IPS-20b (cell line): ENCODE data around the gene ZNF234.
"Not testable (repeated sequence)": the region's sequence is repeated elsewhere in the genome, so short reads cannot be mapped to it uniquely, and the experiment has no call there.

Source experiments
- H3K27ac ChIP-seq: one replicate; pipeline ENCODE4 v1.5.1; 2013; ENCODE audit warnings: low read length
- H3K27me3 ChIP-seq: 2 replicates; pipeline ENCODE4 v1.6.1; 2013; ENCODE audit warnings: mild to moderate bottlenecking, low read length, inconsistent platforms; ENCODE audit not compliant: insufficient read depth
- H3K36me3 ChIP-seq: 2 replicates; pipeline ENCODE4 v1.6.1; 2013; ENCODE audit warnings: low read depth, mild to moderate bottlenecking, inconsistent platforms, low read length, moderate library complexity; ENCODE audit not compliant: insufficient read depth
- H3K4me1 ChIP-seq: 2 replicates; pipeline ENCODE4 v1.6.1; 2013; ENCODE audit warnings: mild to moderate bottlenecking, control low read depth, inconsistent platforms, low read length, moderate library complexity; ENCODE audit not compliant: insufficient read depth
- H3K4me3 ChIP-seq: 2 replicates; pipeline ENCODE4 v1.5.1; 2013; ENCODE audit warnings: mild to moderate bottlenecking, low read length, inconsistent platforms
- H3K9ac ChIP-seq: 2 replicates; pipeline ENCODE4 v1.6.1; 2013; ENCODE audit warnings: low read depth, mild to moderate bottlenecking, inconsistent platforms, low read length, moderate library complexity
- H3K9me3 ChIP-seq: 2 replicates; pipeline ENCODE4 v1.6.1; 2013; ENCODE audit warnings: mild to moderate bottlenecking, low read depth, low read length, inconsistent platforms; ENCODE audit not compliant: insufficient read depth

The ZNF234 gene

DNA sequence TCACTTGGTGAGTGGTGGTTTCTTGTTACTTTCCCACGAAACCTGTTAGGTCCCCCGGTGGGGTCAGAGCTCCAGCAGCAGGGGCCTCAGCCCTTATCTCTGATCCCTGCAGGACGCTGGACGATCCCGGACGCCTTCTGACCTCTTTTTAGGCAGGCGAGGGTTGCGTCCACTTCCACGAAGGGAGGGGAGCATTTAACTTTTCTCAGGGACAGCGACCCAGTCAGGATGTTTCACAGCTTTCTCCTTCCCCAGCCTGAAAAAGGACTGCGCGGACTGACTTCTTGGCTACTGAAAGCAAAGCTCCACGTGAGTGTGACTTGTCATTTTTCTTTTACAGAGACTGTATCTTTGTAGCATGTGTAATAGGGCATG, 692 bp downstream of the ZNF234 start:
- peak overlapping the region; percentile 75 for H3K4me3 ChIP-seq

DNA sequence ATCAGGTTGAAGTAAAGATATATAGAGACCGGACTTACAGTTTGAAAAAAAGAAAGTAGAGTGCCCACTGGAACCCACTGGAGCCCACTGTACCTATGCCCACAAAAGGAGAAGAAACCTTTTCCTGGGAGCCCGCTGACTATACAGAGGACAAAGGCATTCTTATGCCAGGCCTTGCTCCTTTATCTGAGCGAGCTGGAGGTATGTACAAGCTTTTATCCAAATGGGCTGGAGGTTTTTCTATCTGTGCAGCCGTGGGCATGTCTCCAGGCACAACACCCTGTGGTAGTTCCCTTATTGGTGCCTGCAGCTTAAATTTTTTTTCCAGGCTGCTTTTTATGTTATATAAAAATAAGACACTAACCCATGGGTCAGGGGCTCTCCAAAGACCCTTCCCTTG, 8.4 kb downstream of the ZNF234 start:
- no peak overlapping the region for H3K9ac ChIP-seq
- no peaks in the 10 kb centered on the region for H3K4me1 ChIP-seq
- no peak overlapping the region for H3K27ac ChIP-seq
- no peak overlapping the region for H3K4me3 ChIP-seq
- peaks cover 13% of the 10 kb centered on the region; the same call in 1 of the 2 replicates for H3K9me3 ChIP-seq
- peaks cover 52% of the 10 kb centered on the region for H3K36me3 ChIP-seq
- no peaks in the 10 kb centered on the region for H3K27me3 ChIP-seq

More for the DNA sequence above, 692 bp downstream of the ZNF234 start:
- Histone ChIP-seq H3K9ac (peak overlapping the region; percentile 50; the same call in 1 of the 2 replicates), H3K27ac (no peak overlapping the region), H3K4me1 (0 out of 2 replicates have a peak, but pooled peaks cover 4% of the 10 kb centered on the region), H3K27me3 (no peaks in the 10 kb centered on the region), H3K9me3 (no peaks in the 10 kb centered on the region), H3K36me3 (peaks cover 7% of the 10 kb centered on the region; the same call in 1 of the 2 replicates)

DNA sequence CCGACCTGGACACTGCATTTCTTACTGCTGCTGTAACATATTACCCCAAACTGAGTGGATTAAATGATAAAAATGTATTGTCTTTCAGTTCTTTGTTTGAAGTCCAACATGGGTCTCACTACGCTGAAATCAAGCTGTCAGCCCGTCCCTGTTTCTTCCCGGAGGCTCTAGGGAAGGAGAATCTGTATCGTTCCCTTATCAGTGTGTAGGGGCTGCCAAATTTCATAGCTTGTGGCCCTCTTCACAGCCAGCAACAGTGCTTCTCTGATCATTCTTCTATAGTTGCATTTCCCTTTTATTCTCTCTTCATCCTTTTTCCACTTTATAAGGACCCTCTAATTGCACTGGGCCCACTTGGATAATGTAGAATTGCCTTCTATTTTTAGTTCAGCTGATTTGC, 10.1 kb downstream of the ZNF234 start:
- H3K36me3 ChIP-seq = peaks cover 62% of the 10 kb centered on the region
- no peaks in the 10 kb centered on the region for H3K4me1 ChIP-seq
- H3K9ac ChIP-seq = no peak overlapping the region
- no peak overlapping the region for H3K4me3 ChIP-seq
- H3K27ac ChIP-seq = no peak overlapping the region
- H3K27me3 ChIP-seq = no peaks in the 10 kb centered on the region
- H3K9me3 ChIP-seq = peaks cover 29% of the 10 kb centered on the region

DNA sequence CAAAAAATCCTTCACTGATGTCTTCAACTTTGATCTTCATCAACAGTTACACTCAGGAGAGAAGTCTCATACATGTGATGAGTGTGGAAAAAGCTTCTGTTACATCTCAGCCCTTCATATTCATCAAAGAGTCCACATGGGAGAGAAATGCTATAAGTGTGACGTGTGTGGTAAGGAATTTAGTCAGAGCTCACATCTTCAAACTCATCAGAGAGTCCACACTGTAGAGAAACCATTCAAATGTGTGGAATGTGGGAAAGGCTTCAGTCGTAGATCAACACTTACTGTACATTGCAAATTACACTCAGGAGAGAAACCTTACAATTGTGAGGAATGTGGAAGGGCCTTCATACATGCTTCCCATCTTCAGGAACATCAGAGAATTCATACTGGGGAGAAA, 15.1 kb downstream of the ZNF234 start:
- Histone ChIP-seq H3K9ac (no peak overlapping the region), H3K4me3 (no peak overlapping the region), H3K36me3 (peaks cover 47% of the 10 kb centered on the region), H3K4me1 (no peaks in the 10 kb centered on the region), H3K27me3 (no peaks in the 10 kb centered on the region), H3K27ac (no peak overlapping the region), H3K9me3 (peaks cover 66% of the 10 kb centered on the region)

DNA sequence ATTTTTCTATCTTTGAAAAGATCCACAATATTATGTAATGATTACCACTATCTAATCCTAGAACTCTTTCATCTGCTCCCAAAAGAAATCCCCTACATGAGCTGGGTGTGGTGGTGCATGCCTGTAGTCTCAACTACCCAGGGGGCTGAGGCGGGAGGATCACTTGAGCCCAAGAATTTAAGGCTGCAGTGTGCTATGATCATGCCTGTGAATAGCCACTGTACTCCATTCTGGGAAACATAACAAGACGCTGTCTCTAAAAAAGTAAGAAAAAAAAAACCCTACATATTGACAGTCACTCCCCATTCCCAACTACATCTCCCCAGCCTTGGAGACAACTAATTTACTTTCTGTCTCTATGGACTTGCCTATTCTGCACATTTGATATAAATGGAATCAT, 22.4 kb downstream of the ZNF234 start:
- 0 out of 2 replicates have a peak overlapping the region, but pooled peaks have one; percentile 93 for H3K4me3 ChIP-seq
- H3K27me3 ChIP-seq = no peaks in the 10 kb centered on the region
- peaks cover 23% of the 10 kb centered on the region; the same call in 1 of the 2 replicates for H3K9me3 ChIP-seq
- H3K36me3 ChIP-seq = peaks cover 21% of the 10 kb centered on the region
- no peak overlapping the region for H3K9ac ChIP-seq
- peaks cover 4% of the 10 kb centered on the region; the same call in 1 of the 2 replicates for H3K4me1 ChIP-seq
- no peak overlapping the region for H3K27ac ChIP-seq

DNA sequence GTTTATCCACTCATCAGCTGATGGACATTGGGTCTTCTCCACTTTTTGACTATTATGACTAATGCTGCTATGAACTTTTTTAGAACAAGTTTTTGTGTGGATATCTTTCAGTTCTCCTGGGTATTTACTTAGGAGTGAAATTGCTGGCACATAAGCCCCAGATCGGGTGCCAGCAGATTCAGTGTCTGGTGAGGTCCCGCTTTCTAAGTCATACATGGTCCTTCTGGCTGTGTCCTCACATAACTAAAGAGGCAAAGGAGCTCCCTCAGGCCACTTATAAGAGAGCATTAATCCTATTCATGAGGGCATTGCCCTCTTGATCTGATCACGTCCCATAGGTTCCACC, 22.9 kb downstream of the ZNF234 start:
- no peaks in the 10 kb centered on the region for H3K27me3 ChIP-seq
- peaks cover 18% of the 10 kb centered on the region; the same call in 1 of the 2 replicates for H3K9me3 ChIP-seq
- H3K4me3 ChIP-seq = peak overlapping the region; percentile 93
- H3K4me1 ChIP-seq = peaks cover 4% of the 10 kb centered on the region; the same call in 1 of the 2 replicates
- peaks cover 25% of the 10 kb centered on the region for H3K36me3 ChIP-seq
- H3K27ac ChIP-seq = no peak overlapping the region
- peak overlapping the region; percentile 92; the same call in 1 of the 2 replicates for H3K9ac ChIP-seq

DNA sequence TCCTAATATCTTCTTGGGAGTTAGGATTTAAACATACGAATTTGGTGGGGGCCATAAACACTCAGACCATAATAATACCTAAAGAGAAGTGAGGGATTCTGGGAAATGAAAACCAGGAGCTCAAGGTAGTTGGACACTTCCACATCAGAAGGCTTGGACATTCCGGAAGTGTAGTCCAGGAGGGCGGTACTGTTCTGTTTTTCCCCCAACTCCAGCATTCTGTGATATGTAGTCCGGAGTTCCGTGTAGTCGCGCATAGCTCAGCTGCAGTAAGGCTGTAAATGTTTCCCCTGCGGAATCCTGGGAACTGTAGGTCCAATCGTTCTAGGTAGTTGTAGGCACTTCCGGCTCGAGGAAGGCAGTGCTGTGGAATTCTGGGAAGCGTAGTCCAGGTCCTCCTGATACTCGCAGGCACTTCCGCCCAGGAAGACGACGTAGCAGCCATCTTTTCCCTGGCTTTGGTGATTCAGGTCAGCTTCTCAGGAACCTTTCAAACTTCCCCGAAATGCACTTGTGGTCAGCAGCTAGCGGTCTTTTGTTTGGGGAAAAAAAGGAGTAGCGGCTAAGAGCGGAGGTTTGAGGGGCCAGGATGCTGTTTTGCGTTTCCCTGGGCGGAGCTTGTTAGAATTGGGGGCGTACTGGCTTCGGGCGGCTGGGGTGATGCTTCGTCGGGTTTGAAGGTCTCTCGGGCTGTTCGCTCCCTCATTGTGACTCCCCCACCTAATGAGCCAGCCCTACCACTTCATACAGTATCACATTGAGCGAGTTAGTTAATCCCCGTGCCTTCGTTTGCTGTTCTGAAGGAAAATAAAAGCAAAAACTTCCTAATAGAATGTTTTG, 23.5 kb downstream of the ZNF234 start, which contains the start of gene ZNF226:
ZNF226 (plus strand) TSS at position 428 of the 840 bp plus-strand sequence. CDS start 4,981 bp downstream, outside the sequence.
- Histone ChIP-seq H3K9me3 (peaks cover 13% of the 10 kb centered on the region; the same call in 1 of the 2 replicates), H3K36me3 (peaks cover 31% of the 10 kb centered on the region), H3K4me3 (peak within 1 kb of the TSS; percentile 93), H3K27ac (peak within 1 kb of the TSS; percentile 57), H3K27me3 (no peaks in the 10 kb centered on the region), H3K9ac (peak within 1 kb of the TSS; percentile 92), H3K4me1 (peaks cover 4% of the 10 kb centered on the region; the same call in 1 of the 2 replicates)

DNA sequence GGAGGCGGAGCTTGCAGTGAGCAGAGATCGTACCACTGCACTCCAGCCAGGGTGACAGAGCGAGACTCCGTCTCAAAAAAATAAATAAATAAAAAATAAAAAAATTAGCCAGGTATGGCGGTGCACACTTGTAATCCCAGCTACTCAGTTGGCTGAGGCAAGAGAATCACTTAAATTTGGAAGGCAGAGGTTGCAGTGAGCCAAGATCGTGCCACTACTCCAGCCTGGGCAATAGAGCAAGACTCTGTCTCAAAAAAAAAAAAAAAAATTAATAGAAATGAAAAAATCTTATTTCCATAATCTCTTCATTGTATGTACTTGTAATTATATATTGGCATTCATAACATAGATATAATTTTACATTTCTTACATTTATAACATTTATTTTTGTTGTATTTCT, 29.3 kb downstream of the ZNF234 start:
- peaks cover 83% of the 10 kb centered on the region for H3K36me3 ChIP-seq
- H3K9ac ChIP-seq, H3K4me1 ChIP-seq, H3K27me3 ChIP-seq, H3K27ac ChIP-seq, H3K4me3 ChIP-seq: not testable (repeated sequence)
- H3K9me3 ChIP-seq = peaks cover 35% of the 10 kb centered on the region

DNA sequence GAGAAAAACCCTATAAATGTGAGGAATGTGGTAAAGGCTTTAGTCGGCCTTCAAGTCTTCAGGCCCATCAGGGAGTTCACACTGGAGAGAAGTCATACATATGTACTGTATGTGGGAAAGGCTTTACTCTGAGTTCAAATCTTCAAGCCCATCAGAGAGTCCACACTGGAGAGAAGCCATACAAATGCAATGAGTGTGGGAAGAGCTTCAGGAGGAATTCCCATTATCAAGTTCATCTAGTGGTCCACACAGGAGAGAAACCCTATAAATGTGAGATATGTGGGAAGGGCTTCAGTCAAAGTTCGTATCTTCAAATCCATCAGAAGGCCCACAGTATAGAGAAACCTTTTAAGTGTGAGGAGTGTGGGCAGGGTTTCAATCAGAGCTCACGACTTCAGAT, 35.2 kb downstream of the ZNF234 start:
- no peaks in the 10 kb centered on the region for H3K4me1 ChIP-seq
- H3K4me3 ChIP-seq = peak overlapping the region; percentile 44; the same call in 1 of the 2 replicates
- H3K27me3 ChIP-seq = no peaks in the 10 kb centered on the region
- no peak overlapping the region for H3K27ac ChIP-seq
- H3K9ac ChIP-seq = no peak overlapping the region
- H3K36me3 ChIP-seq = peaks cover 66% of the 10 kb centered on the region
- H3K9me3 ChIP-seq = peaks cover 86% of the 10 kb centered on the region

DNA sequence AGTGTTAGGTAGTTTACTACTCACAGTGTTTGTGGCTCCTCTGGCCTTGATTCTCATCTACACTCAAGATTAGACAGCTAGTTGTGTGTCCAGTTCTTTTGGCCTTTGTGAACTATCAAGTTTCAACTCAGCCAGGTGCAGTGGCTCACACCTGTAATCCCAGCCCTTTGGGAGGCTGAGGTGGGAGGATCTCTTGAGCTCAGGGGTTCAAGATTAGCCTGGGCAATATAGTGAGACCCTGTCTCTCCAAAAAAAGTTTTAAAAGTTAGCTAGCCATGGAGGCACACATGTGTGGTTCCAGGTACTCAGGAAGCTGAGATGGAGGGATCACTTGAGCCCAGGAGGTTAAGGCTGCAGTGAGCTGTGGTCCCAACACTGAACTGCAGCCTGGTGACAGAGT, 39.6 kb downstream of the ZNF234 start:
- no peak overlapping the region for H3K27ac ChIP-seq

DNA sequence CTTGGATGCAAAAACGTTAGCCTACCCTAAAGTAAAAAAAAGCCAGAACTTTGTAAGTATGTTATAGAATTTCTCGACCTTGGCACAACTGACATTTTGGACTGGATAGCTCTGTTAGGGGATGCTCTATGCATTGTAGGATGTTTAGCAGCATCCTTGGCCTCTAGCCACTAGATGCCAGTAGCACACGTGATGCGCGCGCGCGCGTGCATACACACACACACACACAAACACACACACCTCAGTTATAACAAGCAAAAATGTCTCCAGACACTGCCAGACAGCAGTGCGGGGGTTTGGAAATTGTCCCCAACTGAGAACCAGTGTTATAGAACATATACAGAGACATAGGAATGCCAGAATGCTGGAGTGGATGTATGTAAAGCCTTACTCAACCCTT, 40.8 kb downstream of the ZNF234 start:
- Histone ChIP-seq H3K36me3 (peaks cover 11% of the 10 kb centered on the region), H3K27ac (no peak overlapping the region), H3K27me3 (no peaks in the 10 kb centered on the region), H3K4me3 (no peak overlapping the region), H3K9me3 (peaks cover 71% of the 10 kb centered on the region), H3K4me1 (no peaks in the 10 kb centered on the region), H3K9ac (no peak overlapping the region)

More for the DNA sequence above, 39.6 kb downstream of the ZNF234 start:
- Histone ChIP-seq H3K4me3 (no peak overlapping the region), H3K4me1 (no peaks in the 10 kb centered on the region), H3K9me3 (peaks cover 74% of the 10 kb centered on the region), H3K9ac (no peak overlapping the region), H3K36me3 (peaks cover 23% of the 10 kb centered on the region), H3K27me3 (no peaks in the 10 kb centered on the region)

DNA sequence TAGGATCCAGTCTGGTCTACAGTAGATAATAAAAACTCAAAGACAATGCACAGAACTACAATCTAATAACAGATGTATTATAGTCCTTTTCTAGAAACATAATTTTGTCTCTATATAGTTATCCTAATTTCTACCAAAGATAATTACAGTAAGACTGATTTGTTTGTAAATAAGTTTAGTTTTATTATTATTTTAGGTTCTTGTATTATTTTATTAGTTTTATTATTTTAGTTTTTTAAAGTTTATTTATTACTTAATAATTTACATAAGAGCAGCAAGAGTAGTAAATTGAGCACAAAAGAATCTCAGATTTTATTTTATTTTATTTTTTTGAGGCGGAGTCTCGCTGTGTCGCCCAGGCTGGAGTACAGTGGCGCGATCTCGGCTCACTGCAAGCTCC, 48.7 kb downstream of the ZNF234 start:
- Histone ChIP-seq H3K9ac (no peak overlapping the region), H3K27me3 (no peaks in the 10 kb centered on the region), H3K9me3 (peaks cover 77% of the 10 kb centered on the region), H3K27ac (no peak overlapping the region), H3K4me1 (no peaks in the 10 kb centered on the region), H3K36me3 (no peaks in the 10 kb centered on the region), H3K4me3 (no peak overlapping the region)
